ENCODE results near the gene ARL14.

DNA sequence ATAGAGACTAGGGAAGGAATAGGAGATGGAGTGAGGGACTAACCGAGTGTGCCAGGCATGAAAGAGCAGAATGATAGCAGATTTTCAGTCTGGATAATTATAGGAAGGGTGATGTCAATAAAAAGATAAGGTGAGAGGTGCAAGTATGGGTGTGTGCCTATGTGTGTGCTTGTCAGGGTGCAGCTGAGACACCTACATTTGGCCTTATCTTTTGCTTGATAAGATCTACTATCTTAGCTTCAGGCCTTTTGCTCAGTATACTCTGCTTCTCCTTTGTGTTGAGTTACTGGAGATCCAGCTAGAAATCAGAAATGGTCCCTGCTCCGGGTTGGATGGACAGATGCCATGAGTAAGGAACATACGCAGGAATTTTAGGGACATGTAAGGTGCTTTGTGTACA is 17.4 kb downstream of the ARL14 start:
- TF ChIP-seq CTCF (IDR thresholded peaks at IDR 0.05) (no peak), POLR2A (IDR thresholded peaks at IDR 0.05) (no peak)
